Sigmoid colon (tissue), 7 donors: ENCODE data around the gene SPATA31C2. TPM values are rescaled to one million over a fixed set of nuclear protein-coding genes. Genes with fewer than 3 reads are reported as not detected.
"Not testable (repeated sequence)": the region's sequence is repeated elsewhere in the genome, so short reads cannot be mapped to it uniquely, and the experiment has no call there.

ENCODE experiments used
- DNase-seq: peaks from one replicate; pipeline ENCODE4 v3.0.0-alpha.2; 2019
- H3K27ac ChIP-seq, 4 donors: fragments of 200-600 bp; sonication (generic); one replicate each; pipeline ENCODE4 v1.5.1; 2016 to 2019; ENCODE audit warnings: mild to moderate bottlenecking in 1 of 4
- H3K27me3 ChIP-seq, 3 donors: fragments of 200-600 bp; sonication (generic); one replicate each; pipeline ENCODE4 v1.5.1; 2019; ENCODE audit warnings: mild to moderate bottlenecking in 1 of 3
- H3K36me3 ChIP-seq, 4 donors: fragments of 200-600 bp; sonication (generic); one replicate each; pipeline ENCODE4 v1.5.1; 2016 to 2019
- H3K4me1 ChIP-seq, 4 donors: fragments of 200-600 bp; sonication (generic); one replicate each; pipeline ENCODE4 v1.5.1; 2017 to 2019
- H3K4me3 ChIP-seq, 4 donors: fragments of 200-600 bp; sonication (generic); one replicate each; pipeline ENCODE4 v1.5.1; 2017 to 2019; ENCODE audit warnings: mild to moderate bottlenecking in 2 of 4, moderate library complexity in 1 of 4
- H3K9me3 ChIP-seq, 4 donors: fragments of 200-600 bp in 3 of 4; sonication (generic) in 3 of 4; one replicate each; pipeline versions ENCODE4 v1.5.1 to v1.6.1; 2013 to 2019
- EP300 ChIP-seq, 4 donors: sonication (generic); formaldehyde crosslinking; IDR thresholded peaks; one replicate each; pipeline ENCODE4 v1.6.1; 2017; ENCODE audit warnings: antibody characterized with exemption in 4 of 4
- POLR2A ChIP-seq, 2 donors: fragments of 450-650 bp; IDR thresholded peaks; one replicate each; pipeline ENCODE4 v1.6.1; 2016; ENCODE audit warnings: antibody characterized with exemption in 2 of 2, mild to moderate bottlenecking in 2 of 2, moderate library complexity in 2 of 2
- POLR2AphosphoS5 ChIP-seq, 4 donors: sonication (generic); formaldehyde crosslinking; IDR thresholded peaks; one replicate each; pipeline ENCODE4 v1.6.1; 2017; ENCODE audit warnings: antibody characterized with exemption in 4 of 4
- WGBS, 2 donors: extraction: QIAGEN DNeasy Blood & Tissue Kit; methylation state at CpG; one replicate each; pipeline ENCODE4 v1.1.7; 2013; 5-methylcytosine and 5-hydroxymethylcytosine counted together
- intact Hi-C: fragments of 100-400 bp; cut with DNase I; formaldehyde crosslinking; loops from one replicate; pipeline ENCODE4 v1.15.1; 2023
- polyA plus RNA-seq, 3 donors: library from polyadenylated mRNA; stranded (reverse); fragments of 200-250 nt; gene quantifications; one replicate each; pipeline ENCODE4 v1.2.3, GENCODE V29; 2013
- total RNA-seq, 4 donors: library from RNA; depleted of rRNA; stranded (reverse); fragments of >200 nt; gene quantifications; one replicate each; pipeline ENCODE4 v1.1.0, GENCODE V29; 2016
- TF ChIP-seq, protein P1 (sequence below), 4 experiments: fragments of 450-650 bp in 3 of 4; fragments of 200-600 bp in 1 of 4; IDR thresholded peaks; one replicate each; pipeline ENCODE4 v1.5.1; 2016 to 2019; ENCODE audit warnings: antibody characterized with exemption in 4 of 4, mild to moderate bottlenecking in 3 of 4, moderate library complexity in 2 of 4
- donor health status: healthy with polysubstance abuse.
- donor health status: Bipolar disorder and iron deficiency.
- donor health status: healthy.

Gene SPATA31C2
- total RNA-seq (not detected), polyA plus RNA-seq (not detected)

DNA sequence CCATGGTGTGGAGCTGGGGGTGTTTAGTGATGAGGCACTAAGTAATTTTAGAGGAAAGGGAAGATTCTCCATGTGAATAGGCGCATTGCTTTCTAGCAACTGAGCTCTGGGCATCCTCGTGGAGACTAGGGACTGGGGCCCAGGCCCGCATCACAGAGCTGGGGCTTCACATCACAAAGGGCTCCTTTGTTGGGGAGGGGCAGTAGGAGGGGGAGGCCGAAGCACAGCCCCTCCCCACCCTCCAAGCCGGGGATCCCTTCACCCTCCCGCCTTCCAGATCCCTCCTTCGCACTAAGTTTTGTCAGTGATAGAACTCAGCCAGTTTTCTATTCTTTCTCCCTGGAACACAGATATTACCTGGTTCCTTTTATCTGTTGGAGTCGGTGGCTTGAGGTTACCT lies at the start of gene SPATA31C2:
TSS of gene SPATA31C2 (minus strand) at position 101 of the 400 bp plus-strand sequence. CDS start at position 72, 29 bp downstream.
- H3K36me3 ChIP-seq, intact Hi-C loops, H3K4me1 ChIP-seq, H3K9me3 ChIP-seq, H3K4me3 ChIP-seq, H3K27ac ChIP-seq, H3K27me3 ChIP-seq, DNase-seq: not testable (repeated sequence)
- WGBS, 2 donors, result 80 to 85% methylated on average over 1 of the region's 8 CpGs

DNA sequence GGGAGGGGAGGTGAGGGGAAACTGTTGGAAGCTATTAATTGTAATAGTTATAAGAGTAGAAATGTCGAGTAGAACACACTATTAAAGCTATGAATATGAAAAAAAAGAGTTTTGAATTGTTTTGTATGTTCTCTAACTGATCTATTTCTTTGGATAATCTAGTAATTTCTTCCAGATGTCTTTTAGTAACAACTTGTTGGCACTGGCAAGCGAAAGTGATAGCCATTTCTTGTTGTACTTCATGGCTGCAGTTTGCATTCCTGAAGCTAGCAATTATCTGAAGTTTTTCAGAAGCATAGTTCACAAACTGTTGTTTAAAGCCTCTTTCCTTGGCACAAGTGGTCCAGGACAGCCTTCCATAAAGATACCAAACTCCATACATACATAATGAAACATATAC lies 49.4 kb upstream of the SPATA31C2 start:
- no peak for DNase-seq
- Histone ChIP-seq H3K4me3 (no peak overlapping the region), H3K4me1 (peaks cover 0 to 15% (median 3%) of the 10 kb centered on the region in 4 donors), H3K27ac (no peak overlapping the region), H3K9me3 (no peaks in the 10 kb centered on the region), H3K36me3 (no peaks in the 10 kb centered on the region), H3K27me3 (no peaks in the 10 kb centered on the region)
- TF ChIP-seq EP300 (IDR thresholded peaks at IDR 0.05) (no peak), POLR2A (IDR thresholded peaks at IDR 0.05) (no peak), POLR2AphosphoS5 (IDR thresholded peaks at IDR 0.05) (no peak)
- 41 to 62% methylated on average over 2 of the region's 2 CpGs for WGBS, 2 donors
- intact Hi-C loops, result no loop called here

- no peak overlapping the region for H3K27ac ChIP-seq
- peaks cover 0 to 15% (median 3%) of the 10 kb centered on the region in 4 donors for H3K4me1 ChIP-seq
- no peak for DNase-seq
- H3K9me3 ChIP-seq, result no peaks in the 10 kb centered on the region
- H3K27me3 ChIP-seq, result no peaks in the 10 kb centered on the region
- H3K4me3 ChIP-seq, result no peak overlapping the region
- H3K36me3 ChIP-seq, result no peaks in the 10 kb centered on the region
- TF ChIP-seq POLR2AphosphoS5 (IDR thresholded peaks at IDR 0.05) (no peak), EP300 (IDR thresholded peaks at IDR 0.05) (no peak), POLR2A (IDR thresholded peaks at IDR 0.05) (no peak)
- TF ChIP-seq, protein P1, sequence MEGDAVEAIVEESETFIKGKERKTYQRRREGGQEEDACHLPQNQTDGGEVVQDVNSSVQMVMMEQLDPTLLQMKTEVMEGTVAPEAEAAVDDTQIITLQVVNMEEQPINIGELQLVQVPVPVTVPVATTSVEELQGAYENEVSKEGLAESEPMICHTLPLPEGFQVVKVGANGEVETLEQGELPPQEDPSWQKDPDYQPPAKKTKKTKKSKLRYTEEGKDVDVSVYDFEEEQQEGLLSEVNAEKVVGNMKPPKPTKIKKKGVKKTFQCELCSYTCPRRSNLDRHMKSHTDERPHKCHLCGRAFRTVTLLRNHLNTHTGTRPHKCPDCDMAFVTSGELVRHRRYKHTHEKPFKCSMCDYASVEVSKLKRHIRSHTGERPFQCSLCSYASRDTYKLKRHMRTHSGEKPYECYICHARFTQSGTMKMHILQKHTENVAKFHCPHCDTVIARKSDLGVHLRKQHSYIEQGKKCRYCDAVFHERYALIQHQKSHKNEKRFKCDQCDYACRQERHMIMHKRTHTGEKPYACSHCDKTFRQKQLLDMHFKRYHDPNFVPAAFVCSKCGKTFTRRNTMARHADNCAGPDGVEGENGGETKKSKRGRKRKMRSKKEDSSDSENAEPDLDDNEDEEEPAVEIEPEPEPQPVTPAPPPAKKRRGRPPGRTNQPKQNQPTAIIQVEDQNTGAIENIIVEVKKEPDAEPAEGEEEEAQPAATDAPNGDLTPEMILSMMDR (IDR thresholded peaks at IDR 0.05), result no peak
- intact Hi-C loops, result no loop called here
- 94 to 96% methylated on average over 3 of the region's 3 CpGs for WGBS, 2 donors
Observed at GRCh38 chr9:88186495-88187110, 48.3 kb upstream of the SPATA31C2 start.

GRCh38 chr9:88184976-88185375 lies 46.7 kb upstream of the SPATA31C2 start:
- intact Hi-C loops, result no loop called here
- Histone ChIP-seq H3K4me1 (peaks cover 0 to 15% (median 3%) of the 10 kb centered on the region in 4 donors), H3K27ac (no peak overlapping the region), H3K4me3 (no peak overlapping the region), H3K27me3 (no peaks in the 10 kb centered on the region), H3K9me3 (no peaks in the 10 kb centered on the region), H3K36me3 (no peaks in the 10 kb centered on the region)
- TF ChIP-seq POLR2AphosphoS5 (IDR thresholded peaks at IDR 0.05) (no peak), POLR2A (IDR thresholded peaks at IDR 0.05) (no peak), EP300 (IDR thresholded peaks at IDR 0.05) (no peak)
- TF ChIP-seq, protein P1 (IDR thresholded peaks at IDR 0.05), result no peak
- no peak for DNase-seq
- WGBS, 2 donors, result 83 to 91% methylated on average over 2 of the region's 2 CpGs

GRCh38 chr9:88183798-88184495 lies 45.7 kb upstream of the SPATA31C2 start:
- Histone ChIP-seq H3K27me3 (no peaks in the 10 kb centered on the region), H3K4me3 (no peak overlapping the region), H3K27ac (no peak overlapping the region), H3K9me3 (no peaks in the 10 kb centered on the region), H3K36me3 (no peaks in the 10 kb centered on the region), H3K4me1 (peaks cover 0 to 15% (median 3%) of the 10 kb centered on the region in 4 donors)
- DNase-seq, result no peak
- TF ChIP-seq POLR2AphosphoS5 (IDR thresholded peaks at IDR 0.05) (no peak), POLR2A (IDR thresholded peaks at IDR 0.05) (no peak), EP300 (IDR thresholded peaks at IDR 0.05) (no peak)
- TF ChIP-seq, protein P1 (IDR thresholded peaks at IDR 0.05), result no peak
- 72 to 83% methylated on average over 5 of the region's 5 CpGs for WGBS, 2 donors
- intact Hi-C loops, result no loop called here
